Activated naive CD4-positive, alpha-beta T cell treated with anti-CD3 and anti-CD28 coated beads, Interleukin-2, amount 50 U/mL, for 24 hours (primary cell): ENCODE results near the gene FHIT.
"Not testable (repeated sequence)": the region's sequence is repeated elsewhere in the genome, so short reads cannot be mapped to it uniquely, and the experiment has no call there.

Source experiments
- H3K27ac Mint-ChIP-seq: one replicate; pipeline ENCODE4 v1.8.0; 2021; ENCODE audit warnings: mild to moderate bottlenecking, mixed read lengths
- H3K27me3 Mint-ChIP-seq: one replicate; pipeline ENCODE4 v1.8.0; 2021; ENCODE audit warnings: mixed read lengths
- H3K36me3 Mint-ChIP-seq: one replicate; pipeline ENCODE4 v1.8.0; 2021; ENCODE audit warnings: mixed read lengths
- H3K4me1 Mint-ChIP-seq: one replicate; pipeline ENCODE4 v1.8.0; 2021; ENCODE audit warnings: mixed read lengths
- H3K4me3 Mint-ChIP-seq: one replicate; pipeline ENCODE4 v1.8.0; 2021; ENCODE audit warnings: mild to moderate bottlenecking, mixed read lengths
- H3K9me3 Mint-ChIP-seq: one replicate; pipeline ENCODE4 v1.8.0; 2021; ENCODE audit warnings: mixed read lengths

FHIT gene

DNA sequence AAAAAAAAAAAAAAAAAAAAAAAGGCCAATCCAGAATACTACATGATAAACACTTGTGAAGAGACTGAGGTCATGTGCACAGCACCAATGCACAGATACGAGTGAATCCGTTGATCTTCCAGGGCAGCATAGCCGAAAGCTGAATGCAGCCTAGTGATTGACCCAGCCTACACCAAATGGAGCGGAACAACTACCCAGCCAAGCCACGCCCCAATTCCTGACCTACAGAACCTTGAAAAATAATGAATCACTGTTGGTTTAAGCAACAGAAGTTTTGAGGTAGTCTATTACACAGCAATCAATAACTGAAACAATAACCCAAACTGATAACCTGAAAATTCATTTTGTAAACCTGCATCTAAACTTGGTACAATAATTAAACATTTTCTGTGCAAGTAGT, 361.0 kb downstream of the FHIT start:
- no peaks in the 10 kb centered on the region for H3K9me3 Mint-ChIP-seq
- H3K4me3 Mint-ChIP-seq: no peak overlapping the region
- no peak overlapping the region for H3K27ac Mint-ChIP-seq
- H3K36me3 Mint-ChIP-seq: no peaks in the 10 kb centered on the region
- H3K4me1 Mint-ChIP-seq: peaks cover 11% of the 10 kb centered on the region
- H3K27me3 Mint-ChIP-seq: no peaks in the 10 kb centered on the region

DNA sequence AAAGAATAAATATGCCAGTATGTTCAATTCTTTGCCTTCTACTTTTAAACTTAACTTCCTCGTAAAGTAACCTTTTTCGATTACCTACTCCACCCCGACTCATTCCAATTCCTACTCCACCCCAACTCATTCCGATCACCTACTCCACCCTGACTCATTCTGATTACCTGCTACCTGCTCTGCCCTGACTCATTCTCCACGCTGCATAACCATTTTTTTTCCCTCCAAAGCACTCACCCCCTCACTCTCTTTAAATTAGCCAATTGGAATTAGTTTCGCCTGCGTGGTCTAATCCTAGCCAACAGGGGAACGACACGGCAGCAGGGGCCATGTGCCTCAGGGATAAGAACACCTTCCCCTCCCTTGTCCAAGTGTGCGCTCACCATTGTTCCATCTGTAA, 362.3 kb downstream of the FHIT start:
- not testable (repeated sequence) for H3K4me1 Mint-ChIP-seq, H3K9me3 Mint-ChIP-seq, H3K27me3 Mint-ChIP-seq

DNA sequence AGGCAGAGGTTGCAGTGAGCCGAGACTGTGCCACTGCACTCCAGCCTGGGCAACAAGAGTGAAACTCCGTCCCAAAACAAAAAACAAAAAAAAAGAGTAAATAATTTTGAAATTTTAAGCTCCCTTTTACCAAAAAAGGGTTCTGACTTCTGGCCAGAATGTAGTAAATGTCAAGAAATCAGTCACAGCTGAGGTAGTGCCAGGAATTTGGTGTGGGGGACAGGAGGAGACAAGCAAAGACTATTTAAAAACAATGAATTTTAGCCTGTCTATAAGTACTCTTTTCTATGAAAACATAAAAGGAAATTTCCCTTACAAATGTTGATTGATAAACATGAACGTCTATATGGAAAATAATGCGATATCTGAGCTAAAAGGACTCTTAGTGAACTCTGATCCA, 363.7 kb downstream of the FHIT start:
- no peaks in the 10 kb centered on the region for H3K4me1 Mint-ChIP-seq
- H3K36me3 Mint-ChIP-seq: no peaks in the 10 kb centered on the region
- H3K4me3 Mint-ChIP-seq: no peak overlapping the region
- no peak overlapping the region for H3K27ac Mint-ChIP-seq
- H3K27me3 Mint-ChIP-seq: no peaks in the 10 kb centered on the region
- peaks cover 7% of the 10 kb centered on the region for H3K9me3 Mint-ChIP-seq

More for the DNA sequence above, 362.3 kb downstream of the FHIT start:
- H3K27ac Mint-ChIP-seq, H3K36me3 Mint-ChIP-seq, H3K4me3 Mint-ChIP-seq: not testable (repeated sequence)

DNA sequence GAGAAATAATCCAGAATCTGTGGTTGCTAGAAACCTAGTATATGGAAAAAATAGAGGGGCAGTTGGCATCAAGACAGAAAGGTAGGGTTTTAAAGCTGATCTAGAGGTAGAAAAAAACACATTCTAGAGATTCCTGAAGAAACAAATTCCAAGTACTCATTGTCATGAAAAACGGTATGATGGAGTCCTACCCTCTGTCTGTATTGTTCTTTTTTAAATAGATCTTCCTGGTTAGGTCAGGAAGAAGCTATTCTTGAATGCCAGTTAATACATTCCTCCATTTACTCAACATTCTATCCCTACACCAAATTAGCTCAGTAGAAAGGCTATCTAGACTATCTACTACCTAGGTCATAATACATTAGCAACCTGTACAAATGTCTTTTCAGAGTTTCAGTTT, 364.7 kb downstream of the FHIT start:
- no peaks in the 10 kb centered on the region for H3K36me3 Mint-ChIP-seq
- H3K4me3 Mint-ChIP-seq: no peak overlapping the region
- H3K27ac Mint-ChIP-seq: no peak overlapping the region
- H3K9me3 Mint-ChIP-seq: peaks cover 13% of the 10 kb centered on the region
- H3K4me1 Mint-ChIP-seq: no peaks in the 10 kb centered on the region
- H3K27me3 Mint-ChIP-seq: no peaks in the 10 kb centered on the region

DNA sequence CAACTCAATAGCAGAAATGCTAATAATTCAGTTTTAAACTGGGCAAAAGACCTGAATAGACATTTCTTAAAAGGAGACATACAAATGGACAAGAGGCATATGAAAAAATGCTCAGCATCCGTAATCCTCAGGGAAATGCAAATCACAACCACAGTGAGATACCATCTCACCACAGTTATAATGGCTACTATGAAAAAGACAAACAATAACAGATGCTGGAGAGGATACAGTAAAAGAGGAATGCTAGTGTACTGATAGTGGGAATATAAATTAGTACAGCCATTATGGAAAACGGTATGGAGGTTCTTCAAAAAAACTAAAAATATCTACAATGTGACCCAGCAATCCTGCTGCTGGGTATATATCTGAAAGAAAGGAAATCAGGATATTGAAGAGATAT, 367.2 kb downstream of the FHIT start:
- Mint-ChIP-seq H3K9me3 (peaks cover 14% of the 10 kb centered on the region), H3K4me3 (no peak overlapping the region), H3K27ac (no peak overlapping the region), H3K4me1 (no peaks in the 10 kb centered on the region), H3K27me3 (no peaks in the 10 kb centered on the region), H3K36me3 (peaks cover 3% of the 10 kb centered on the region)

DNA sequence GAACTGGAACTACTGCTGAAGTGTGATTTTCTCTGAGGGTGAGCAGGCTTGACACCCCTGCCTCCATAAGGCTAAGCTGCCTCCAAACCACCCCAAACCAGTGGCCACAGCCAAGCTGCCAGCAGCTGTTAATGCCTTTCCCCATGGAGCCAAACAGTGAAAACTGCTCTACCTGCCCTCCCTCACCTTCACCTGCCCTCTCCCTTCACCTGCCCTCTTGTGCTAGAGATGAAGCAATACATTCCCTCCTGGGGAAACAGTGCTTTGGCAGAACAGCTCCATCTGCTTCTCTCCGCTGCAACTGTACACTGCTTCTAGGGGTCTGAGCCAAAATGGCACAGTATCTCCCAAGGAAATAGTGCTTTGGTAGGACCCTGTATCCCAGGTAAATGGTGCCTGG, 374.1 kb downstream of the FHIT start:
- no peak overlapping the region for H3K4me3 Mint-ChIP-seq
- no peak overlapping the region for H3K27ac Mint-ChIP-seq
- H3K36me3 Mint-ChIP-seq: peaks cover 3% of the 10 kb centered on the region
- H3K27me3 Mint-ChIP-seq: no peaks in the 10 kb centered on the region
- peaks cover 7% of the 10 kb centered on the region for H3K9me3 Mint-ChIP-seq
- no peaks in the 10 kb centered on the region for H3K4me1 Mint-ChIP-seq

DNA sequence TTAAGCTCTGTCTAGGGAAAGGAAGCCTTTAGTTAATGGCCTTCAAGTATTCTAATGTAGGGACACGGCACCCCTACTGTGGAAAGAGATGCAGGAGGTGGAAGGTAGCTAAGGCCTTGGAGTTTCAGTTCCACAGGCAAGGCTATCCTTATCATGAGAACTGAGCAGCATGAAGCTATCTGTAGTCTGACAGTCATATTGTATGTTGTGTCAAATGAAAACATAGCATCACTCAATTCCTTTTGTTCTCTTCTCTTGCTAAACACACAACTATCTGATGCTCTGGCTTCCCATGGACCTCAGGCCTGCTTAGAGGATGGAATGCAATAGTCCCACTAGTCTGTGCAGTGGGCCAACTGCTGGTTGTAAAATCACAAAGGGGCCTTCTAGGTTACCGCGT, 380.9 kb downstream of the FHIT start:
- Mint-ChIP-seq H3K27me3 (no peaks in the 10 kb centered on the region), H3K9me3 (peaks cover 8% of the 10 kb centered on the region), H3K4me1 (no peaks in the 10 kb centered on the region), H3K27ac (no peak overlapping the region), H3K36me3 (peaks cover 4% of the 10 kb centered on the region), H3K4me3 (no peak overlapping the region)

DNA sequence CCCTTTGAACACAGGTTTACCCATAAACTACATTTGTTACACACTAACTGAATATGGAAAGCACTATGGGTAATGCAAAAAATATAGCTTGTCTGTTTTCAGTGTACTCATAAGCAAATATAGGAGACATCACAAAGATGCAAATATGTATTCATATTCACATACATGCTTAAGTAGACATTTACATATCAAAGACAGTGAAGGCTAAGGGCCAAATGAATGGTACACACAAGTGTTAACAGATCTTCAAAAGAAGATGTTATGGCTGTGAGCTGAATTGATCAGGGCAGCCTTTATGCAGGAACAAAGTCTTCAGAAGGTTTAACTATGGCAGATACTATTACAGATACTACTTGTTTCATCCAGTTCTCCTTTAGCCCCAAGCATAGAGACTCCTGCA, 384.1 kb downstream of the FHIT start:
- no peak overlapping the region for H3K4me3 Mint-ChIP-seq
- H3K4me1 Mint-ChIP-seq: no peaks in the 10 kb centered on the region
- H3K9me3 Mint-ChIP-seq: peaks cover 13% of the 10 kb centered on the region
- H3K27ac Mint-ChIP-seq: no peak overlapping the region
- H3K27me3 Mint-ChIP-seq: no peaks in the 10 kb centered on the region
- peaks cover 4% of the 10 kb centered on the region for H3K36me3 Mint-ChIP-seq

DNA sequence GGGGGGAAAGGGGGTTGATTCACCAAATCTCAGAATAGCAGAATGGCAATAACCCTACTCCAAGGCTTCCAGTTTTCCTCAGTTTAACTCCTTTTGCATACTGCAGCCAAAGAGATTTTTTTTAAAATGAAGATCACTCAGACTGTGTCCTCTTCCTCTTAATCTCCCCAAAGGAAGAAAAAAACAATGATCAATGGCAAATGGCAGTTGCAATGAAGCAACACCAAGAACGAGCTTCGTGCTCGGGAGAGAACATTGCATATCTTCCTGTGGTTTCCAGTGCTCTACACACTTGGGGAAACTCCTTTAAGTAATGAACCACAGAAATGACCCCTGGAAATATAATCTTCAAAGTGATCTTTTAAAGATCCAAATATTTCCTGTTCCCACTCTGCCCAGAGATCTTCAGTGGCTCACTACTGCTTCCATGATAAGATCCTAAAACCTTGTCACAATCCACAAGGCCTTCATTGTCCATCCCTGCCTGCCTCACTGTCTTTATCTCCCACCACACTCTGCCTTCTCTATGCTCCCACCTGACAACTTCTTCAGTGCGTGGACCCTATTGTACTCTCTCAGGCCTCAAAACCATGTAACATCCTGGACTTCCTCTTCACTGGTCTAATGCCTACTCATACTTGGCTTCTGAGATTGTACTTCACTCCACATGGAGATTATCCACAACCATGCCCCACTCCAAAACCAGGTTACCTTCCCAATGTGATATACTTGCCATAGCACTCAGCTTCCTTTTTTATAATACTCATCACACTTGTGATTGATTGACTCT, 394.8 kb downstream of the FHIT start:
- H3K9me3 Mint-ChIP-seq: no peaks in the 10 kb centered on the region
- peaks cover 3% of the 10 kb centered on the region for H3K36me3 Mint-ChIP-seq
- no peaks in the 10 kb centered on the region for H3K27me3 Mint-ChIP-seq
- no peaks in the 10 kb centered on the region for H3K4me1 Mint-ChIP-seq
- H3K4me3 Mint-ChIP-seq: no peak overlapping the region
- H3K27ac Mint-ChIP-seq: no peak overlapping the region

DNA sequence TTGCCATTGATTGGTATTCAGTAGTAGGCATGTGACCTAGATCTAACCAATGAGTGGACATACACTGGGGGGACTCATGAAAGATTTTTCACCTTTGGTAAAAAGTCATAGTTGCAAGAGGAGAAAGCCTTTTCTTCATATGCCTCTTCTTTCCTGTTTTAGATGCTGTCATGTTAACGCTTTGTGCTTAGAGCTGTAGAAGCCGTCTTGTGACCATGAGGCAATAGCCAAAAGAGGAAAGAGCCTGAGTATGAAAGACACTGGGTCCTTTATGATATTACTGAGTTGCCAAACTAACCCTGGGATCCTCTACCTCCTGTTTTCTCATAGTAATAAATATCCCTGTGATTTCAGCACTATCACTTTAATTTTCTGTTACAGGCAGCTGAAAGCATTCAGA, 396.0 kb downstream of the FHIT start:
- Mint-ChIP-seq H3K36me3 (peaks cover 3% of the 10 kb centered on the region), H3K27me3 (no peaks in the 10 kb centered on the region), H3K4me1 (no peaks in the 10 kb centered on the region), H3K4me3 (no peak overlapping the region), H3K27ac (no peak overlapping the region), H3K9me3 (no peaks in the 10 kb centered on the region)

DNA sequence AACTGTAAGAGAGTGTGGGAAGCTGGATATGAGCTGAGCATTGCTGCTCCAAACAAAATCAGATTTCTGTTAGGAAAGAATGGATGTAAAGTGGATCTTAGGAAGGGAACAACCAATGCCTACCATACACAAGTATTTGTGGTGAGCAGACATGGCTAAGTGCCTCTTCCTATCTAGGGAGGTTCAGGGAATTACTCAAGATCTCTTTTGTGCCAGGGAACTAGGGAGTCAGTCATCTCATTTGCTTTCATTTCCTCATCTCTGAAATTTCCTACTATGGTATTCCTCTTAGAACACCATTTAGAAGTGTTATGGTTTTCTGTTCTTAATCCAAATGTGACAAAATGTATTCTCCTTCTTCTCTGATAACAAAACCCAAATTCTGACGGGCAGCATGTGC, 396.5 kb downstream of the FHIT start:
- no peaks in the 10 kb centered on the region for H3K27me3 Mint-ChIP-seq
- H3K4me1 Mint-ChIP-seq: no peaks in the 10 kb centered on the region
- no peak overlapping the region for H3K27ac Mint-ChIP-seq
- peaks cover 3% of the 10 kb centered on the region for H3K36me3 Mint-ChIP-seq
- no peaks in the 10 kb centered on the region for H3K9me3 Mint-ChIP-seq
- no peak overlapping the region for H3K4me3 Mint-ChIP-seq

DNA sequence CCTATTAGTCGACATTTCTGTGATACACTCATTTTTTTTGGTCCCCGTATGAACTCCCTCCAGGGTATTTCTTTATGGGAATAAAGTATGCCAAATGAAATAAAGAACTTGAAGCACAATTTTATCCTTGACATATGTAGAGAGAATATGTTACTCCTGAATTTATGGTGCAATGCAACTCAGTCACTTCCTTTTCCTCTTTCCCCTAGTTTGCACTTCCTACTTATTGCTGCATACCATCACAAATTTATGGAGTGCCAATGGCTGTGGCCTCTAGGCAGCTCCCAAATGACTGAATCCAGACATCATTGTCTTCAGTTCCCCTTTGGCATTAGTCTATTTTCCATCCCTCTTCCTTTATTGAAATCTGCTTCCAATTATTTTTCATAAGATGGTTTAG, 403.5 kb downstream of the FHIT start:
- Mint-ChIP-seq H3K4me3 (no peak overlapping the region), H3K9me3 (no peaks in the 10 kb centered on the region), H3K27me3 (no peaks in the 10 kb centered on the region), H3K36me3 (peaks cover 3% of the 10 kb centered on the region), H3K4me1 (no peaks in the 10 kb centered on the region), H3K27ac (no peak overlapping the region)

DNA sequence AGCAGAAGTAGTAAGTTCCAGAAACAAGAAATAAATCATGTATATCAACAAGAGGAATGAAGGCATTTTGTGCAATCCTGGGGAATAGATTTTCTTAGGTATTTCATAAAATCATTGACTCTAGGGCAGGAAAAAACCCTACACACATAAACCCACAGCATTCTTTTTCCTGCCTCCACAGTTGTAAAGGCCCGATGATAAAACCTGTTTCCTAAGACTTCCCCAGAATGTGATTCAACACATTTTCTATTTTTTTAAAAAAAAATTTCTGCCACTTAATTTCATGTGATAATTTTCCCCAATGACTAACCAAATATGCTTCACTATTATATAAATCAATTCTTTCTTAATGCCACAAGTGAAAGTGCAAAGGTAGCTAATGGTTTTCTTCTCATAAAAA, 407.0 kb downstream of the FHIT start:
- Mint-ChIP-seq H3K9me3 (no peaks in the 10 kb centered on the region), H3K4me1 (no peaks in the 10 kb centered on the region), H3K27me3 (no peaks in the 10 kb centered on the region), H3K27ac (no peak overlapping the region), H3K36me3 (no peaks in the 10 kb centered on the region), H3K4me3 (no peak overlapping the region)

DNA sequence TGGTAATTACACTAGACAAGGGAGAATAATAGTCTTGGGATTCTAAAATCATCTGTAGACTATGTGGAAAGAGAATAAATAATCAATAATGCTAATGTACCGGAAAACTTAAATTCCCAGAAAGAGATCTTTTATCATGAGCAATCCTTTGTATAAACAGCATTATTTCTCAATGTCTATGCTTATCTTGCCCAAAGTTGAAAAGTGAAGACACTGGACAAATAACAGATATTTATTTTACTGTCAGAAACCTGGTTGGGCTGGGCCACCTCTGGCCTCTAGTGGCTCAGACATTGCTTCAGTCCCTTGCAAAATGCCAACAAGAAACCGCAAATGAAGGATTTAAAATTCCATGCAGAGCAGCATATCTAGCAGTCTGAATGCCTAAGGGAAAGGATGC, 409.9 kb downstream of the FHIT start:
- Mint-ChIP-seq H3K27me3 (no peaks in the 10 kb centered on the region), H3K36me3 (no peaks in the 10 kb centered on the region), H3K4me3 (no peak overlapping the region), H3K27ac (no peak overlapping the region), H3K4me1 (no peaks in the 10 kb centered on the region), H3K9me3 (no peaks in the 10 kb centered on the region)

DNA sequence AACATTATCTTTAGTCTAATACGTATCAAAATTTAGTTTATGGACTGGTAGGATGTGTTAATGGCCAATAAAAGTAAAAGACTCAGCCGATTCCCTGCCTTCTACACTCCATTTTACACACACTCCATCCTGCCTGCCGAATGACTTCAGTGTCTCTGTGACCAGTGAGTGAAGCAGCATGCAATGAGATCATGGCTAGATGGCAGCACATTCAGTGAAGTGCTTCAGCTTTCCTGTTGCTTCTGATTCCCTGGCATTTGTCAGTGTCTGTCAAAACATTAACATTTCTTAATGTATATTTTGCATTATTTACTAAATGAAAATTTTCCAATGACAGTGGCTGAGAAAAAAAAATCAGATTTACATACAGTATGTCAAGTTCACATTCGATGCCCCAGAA, 412.0 kb downstream of the FHIT start:
- Mint-ChIP-seq H3K27me3 (no peaks in the 10 kb centered on the region), H3K27ac (no peak overlapping the region), H3K36me3 (no peaks in the 10 kb centered on the region), H3K9me3 (no peaks in the 10 kb centered on the region), H3K4me1 (no peaks in the 10 kb centered on the region), H3K4me3 (no peak overlapping the region)

DNA sequence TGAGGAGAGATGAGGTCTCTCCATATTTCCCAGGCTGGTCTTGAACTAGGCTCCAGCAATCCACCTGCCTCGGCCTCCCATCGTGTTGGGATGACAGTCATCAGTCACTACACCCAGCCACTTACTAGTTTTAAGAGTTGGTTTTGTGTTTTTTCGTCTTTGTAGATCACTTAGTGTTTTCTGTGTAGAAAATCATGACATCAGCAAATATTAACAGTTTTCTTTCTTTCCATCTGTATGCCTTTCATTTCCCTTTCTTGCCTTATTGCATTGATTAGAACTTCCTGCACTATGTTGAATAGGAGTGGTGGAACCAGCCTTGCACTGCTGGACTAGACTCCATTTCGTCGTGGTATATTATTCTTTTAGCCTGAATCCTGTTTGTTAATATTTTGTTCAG, 415.5 kb downstream of the FHIT start:
- Mint-ChIP-seq H3K27ac (no peak overlapping the region), H3K36me3 (no peaks in the 10 kb centered on the region), H3K27me3 (peaks cover 1% of the 10 kb centered on the region), H3K4me1 (no peaks in the 10 kb centered on the region), H3K9me3 (no peaks in the 10 kb centered on the region), H3K4me3 (no peak overlapping the region)

DNA sequence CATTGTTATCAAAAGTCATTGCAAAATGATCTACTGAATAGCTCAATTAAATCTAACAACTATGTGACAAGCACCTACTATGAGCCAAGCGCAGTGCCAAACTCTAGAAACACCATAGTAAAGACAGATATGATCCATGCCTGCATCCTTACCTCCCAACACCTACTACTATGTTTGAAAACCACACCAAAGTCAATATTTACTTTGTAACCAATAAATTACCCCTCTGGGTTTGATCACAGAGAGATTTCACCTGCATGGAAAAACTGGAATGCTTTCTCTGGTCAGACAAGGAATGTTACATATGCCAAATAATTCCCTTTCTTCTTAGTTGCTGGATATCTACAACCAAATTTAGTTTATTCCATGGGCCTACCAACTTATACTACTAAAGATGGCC, 422.2 kb downstream of the FHIT start:
- Mint-ChIP-seq H3K27ac (no peak overlapping the region), H3K36me3 (peaks cover 4% of the 10 kb centered on the region), H3K4me3 (no peak overlapping the region), H3K4me1 (no peaks in the 10 kb centered on the region), H3K27me3 (peaks cover 1% of the 10 kb centered on the region), H3K9me3 (peaks cover 4% of the 10 kb centered on the region)
